GM23338 (cell line): ENCODE results near the gene OR5AL1. TPM values are rescaled to one million over a fixed set of nuclear protein-coding genes. Genes with fewer than 3 reads are reported as not detected.

Source experiments
- ATAC-seq: fragments of 200-7000 bp; cut with Tn5 transposase; 3 replicates; pipeline ENCODE4 v1.9.1; 2020
- DNase-seq: peaks from one replicate; pipeline ENCODE4 v3.0.0-alpha.2; 2015; ENCODE audit warnings: low spot score
- H2AFZ ChIP-seq: fragments of 200-600 bp; sonication (generic); 2 replicates; pipeline ENCODE4 v1.8.0; 2016; ENCODE audit warnings: antibody characterized with exemption, mild to moderate bottlenecking, moderate library complexity
- H3F3A ChIP-seq: fragments of 200-600 bp; sonication (generic); replicated peaks from 2 replicates; pipeline ENCODE4 v1.8.0; 2017; ENCODE audit warnings: antibody characterized with exemption, mixed run types, low read depth
- H3K27ac ChIP-seq: fragments of 200-600 bp; sonication (generic); 2 replicates; pipeline ENCODE4 v1.6.1; 2016; ENCODE audit warnings: low read depth
- H3K27me3 ChIP-seq: fragments of 200-600 bp; sonication (generic); 2 replicates; pipeline ENCODE4 v1.8.0; 2016; ENCODE audit warnings: mild to moderate bottlenecking, mixed run types, moderate library complexity; ENCODE audit not compliant: insufficient read depth
- H3K36me3 ChIP-seq: fragments of 200-600 bp; sonication (generic); 2 replicates; pipeline ENCODE4 v1.8.0; 2016; ENCODE audit warnings: mild to moderate bottlenecking; ENCODE audit not compliant: insufficient read depth
- H3K4me1 ChIP-seq: fragments of 200-600 bp; sonication (generic); 2 replicates; pipeline ENCODE4 v1.8.0; 2016; ENCODE audit warnings: mild to moderate bottlenecking, moderate library complexity; ENCODE audit not compliant: insufficient read depth
- H3K4me2 ChIP-seq: fragments of 200-600 bp; sonication (generic); 2 replicates; pipeline ENCODE4 v1.7.1; 2017; ENCODE audit warnings: mixed run types
- H3K4me3 ChIP-seq: fragments of 200-600 bp; sonication (generic); 2 replicates; pipeline ENCODE4 v1.6.1; 2016; ENCODE audit warnings: mixed run types
- H3K79me2 ChIP-seq: fragments of 200-600 bp; sonication (generic); replicated peaks from 2 replicates; pipeline ENCODE4 v1.8.0; 2017; ENCODE audit warnings: mild to moderate bottlenecking; ENCODE audit not compliant: insufficient read depth
- H3K9me2 ChIP-seq: fragments of 200-600 bp; sonication (generic); 2 replicates; pipeline ENCODE4 v1.8.0; 2017; ENCODE audit not compliant: insufficient read depth
- H4K20me1 ChIP-seq: fragments of 200-600 bp; sonication (generic); replicated peaks from 2 replicates; pipeline ENCODE4 v1.8.0; 2017; ENCODE audit warnings: mild to moderate bottlenecking; ENCODE audit not compliant: insufficient read depth
- H3K27ac Mint-ChIP-seq: 2 replicates; pipeline ENCODE4 v1.8.0; 2020; ENCODE audit warnings: inconsistent platforms, mild to moderate bottlenecking, moderate library complexity, mixed read lengths
- H3K27me3 Mint-ChIP-seq: 3 replicates; pipeline ENCODE4 v1.8.0; 2022; ENCODE audit warnings: low read depth, mild to moderate bottlenecking, moderate library complexity, mixed read lengths, inconsistent platforms; ENCODE audit not compliant: insufficient read depth, poor library complexity
- H3K36me3 Mint-ChIP-seq: 3 replicates; pipeline ENCODE4 v1.8.0; 2021; ENCODE audit warnings: low read depth, mild to moderate bottlenecking, inconsistent platforms, moderate library complexity, mixed read lengths
- H3K4me1 Mint-ChIP-seq: 3 replicates; pipeline ENCODE4 v1.8.0; 2020; ENCODE audit warnings: mild to moderate bottlenecking, inconsistent platforms, mixed read lengths
- H3K4me3 Mint-ChIP-seq: 3 replicates; pipeline ENCODE4 v1.8.0; 2021; ENCODE audit warnings: moderate library complexity, mild to moderate bottlenecking, inconsistent platforms, mixed read lengths
- H3K9me3 Mint-ChIP-seq: 3 replicates; pipeline ENCODE4 v1.8.0; 2020; ENCODE audit warnings: moderate library complexity, mild to moderate bottlenecking, inconsistent platforms, mixed read lengths
- CREB1 ChIP-seq: fragments of 250-450 bp; sonication (Bioruptor Pico); IDR thresholded peaks from 2 replicates; pipeline ENCODE4 v1.5.0; 2020; ENCODE audit warnings: low read depth, mild to moderate bottlenecking, moderate library complexity
- EZH2 ChIP-seq: fragments of 200-600 bp; sonication (generic); IDR thresholded peaks from one replicate; pipeline ENCODE4 v1.8.0; 2017; ENCODE audit warnings: antibody characterized with exemption, mild to moderate bottlenecking, low read depth; ENCODE audit not compliant: unreplicated experiment
- JUNB ChIP-seq: IDR thresholded peaks from one replicate; pipeline ENCODE4 v1.6.1; 2016; ENCODE audit warnings: antibody characterized with exemption; ENCODE audit not compliant: unreplicated experiment
- NANOG ChIP-seq: IDR thresholded peaks from 2 replicates; pipeline ENCODE4 v1.6.1; 2016; ENCODE audit warnings: antibody characterized with exemption, borderline replicate concordance
- POLR2AphosphoS5 ChIP-seq: IDR thresholded peaks from 2 replicates; pipeline ENCODE4 v1.6.1; 2016; ENCODE audit warnings: antibody characterized with exemption, low read depth
- REST ChIP-seq: IDR thresholded peaks from one replicate; pipeline ENCODE4 v1.6.1; 2018; ENCODE audit warnings: antibody characterized with exemption; ENCODE audit not compliant: unreplicated experiment
- STAT1 ChIP-seq: IDR thresholded peaks from one replicate; pipeline ENCODE4 v1.6.1; 2016; ENCODE audit warnings: antibody characterized with exemption; ENCODE audit not compliant: unreplicated experiment
- ZNF114 ChIP-seq: fragments of 250-450 bp; sonication (Bioruptor Pico); IDR thresholded peaks from 2 replicates; pipeline ENCODE4 v1.5.0; 2020; ENCODE audit warnings: mild to moderate bottlenecking, moderate library complexity
- ZNF331 ChIP-seq: fragments of 250-450 bp; sonication (Bioruptor Pico); IDR thresholded peaks from 2 replicates; pipeline ENCODE4 v1.5.0; 2020; ENCODE audit warnings: low read depth, mild to moderate bottlenecking, moderate library complexity
- ZNF462 ChIP-seq: fragments of 250-450 bp; sonication (Bioruptor Pico); IDR thresholded peaks from 2 replicates; pipeline ENCODE4 v1.5.0; 2020; ENCODE audit warnings: mild to moderate bottlenecking, moderate library complexity
- polyA plus RNA-seq: library from polyadenylated mRNA; unstranded; fragments of >200 nt; fragmentation: Nextera tagmentation; extraction: Ambion mirVana; gene quantifications from 2 replicates; pipeline ENCODE4 v1.2.1, GENCODE V29; 2016
- total RNA-seq: library from RNA; depleted of rRNA; stranded (reverse); fragments of >200 nt; shearing (Covaris generic); gene quantifications from 2 replicates; pipeline ENCODE4 v1.2.3, GENCODE V29; 2014
- TF ChIP-seq, protein P1 (sequence below), 2 experiments: fragments of 200-600 bp in 1 of 2; sonication (generic) in 1 of 2; conservative IDR thresholded peaks; 2 replicates each; pipeline versions ENCODE4 v1.5.1 to v1.6.1; 2016 to 2017; ENCODE audit warnings: antibody characterized with exemption in 2 of 2, low read depth in 2 of 2, mild to moderate bottlenecking in 2 of 2, moderate library complexity in 1 of 2
- TF ChIP-seq, protein P2 (sequence below): IDR thresholded peaks from 2 replicates; pipeline ENCODE4 v1.6.1; 2016; ENCODE audit warnings: antibody characterized with exemption

OR5AL1 gene
- total and polyA plus RNA-seq, 2 experiments from 2014 or later, result not detected

DNA sequence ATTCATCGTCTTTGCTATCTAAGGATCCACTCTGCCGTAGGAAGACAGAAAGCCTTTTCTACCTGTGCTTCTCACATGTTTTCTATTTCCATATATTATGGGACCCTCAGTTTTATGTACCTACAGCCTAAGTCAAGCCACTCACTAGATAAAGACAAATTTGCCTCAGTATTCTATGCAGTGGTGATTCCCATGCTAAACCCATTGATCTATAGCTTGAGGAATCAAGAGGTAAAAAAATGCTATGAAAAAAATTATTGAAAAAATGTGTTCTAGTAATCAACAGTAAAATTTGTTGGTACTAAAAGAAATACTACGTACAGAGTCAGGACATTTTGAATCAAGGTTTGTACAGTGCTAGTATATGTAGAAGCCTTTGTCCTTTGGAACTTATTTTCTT, 18.1 kb upstream of the OR5AL1 start:
- no peaks in the 10 kb centered on the region for H3K27me3 Mint-ChIP-seq
- Histone ChIP-seq H3K79me2 (no peaks in the 10 kb centered on the region), H3K4me3 (no peak overlapping the region), H3K27ac (no peak overlapping the region), H4K20me1 (no peaks in the 10 kb centered on the region), H3K9me2 (no peaks in the 10 kb centered on the region), H3K27me3 (no peaks in the 10 kb centered on the region), H3F3A (no peaks in the 10 kb centered on the region), H2AFZ (no peak overlapping the region), H3K4me1 (no peaks in the 10 kb centered on the region), H3K4me2 (no peak overlapping the region), H3K36me3 (no peaks in the 10 kb centered on the region)
- no peak overlapping the region for H3K4me3 Mint-ChIP-seq
- TF ChIP-seq STAT1, result no peak
- no peak for TF ChIP-seq ZNF462 (CRISPR knock-in tag)
- TF ChIP-seq ZNF114 (CRISPR knock-in tag), result no peak
- no peak for TF ChIP-seq EZH2
- TF ChIP-seq JUNB, result no peak
- TF ChIP-seq, protein P1, sequence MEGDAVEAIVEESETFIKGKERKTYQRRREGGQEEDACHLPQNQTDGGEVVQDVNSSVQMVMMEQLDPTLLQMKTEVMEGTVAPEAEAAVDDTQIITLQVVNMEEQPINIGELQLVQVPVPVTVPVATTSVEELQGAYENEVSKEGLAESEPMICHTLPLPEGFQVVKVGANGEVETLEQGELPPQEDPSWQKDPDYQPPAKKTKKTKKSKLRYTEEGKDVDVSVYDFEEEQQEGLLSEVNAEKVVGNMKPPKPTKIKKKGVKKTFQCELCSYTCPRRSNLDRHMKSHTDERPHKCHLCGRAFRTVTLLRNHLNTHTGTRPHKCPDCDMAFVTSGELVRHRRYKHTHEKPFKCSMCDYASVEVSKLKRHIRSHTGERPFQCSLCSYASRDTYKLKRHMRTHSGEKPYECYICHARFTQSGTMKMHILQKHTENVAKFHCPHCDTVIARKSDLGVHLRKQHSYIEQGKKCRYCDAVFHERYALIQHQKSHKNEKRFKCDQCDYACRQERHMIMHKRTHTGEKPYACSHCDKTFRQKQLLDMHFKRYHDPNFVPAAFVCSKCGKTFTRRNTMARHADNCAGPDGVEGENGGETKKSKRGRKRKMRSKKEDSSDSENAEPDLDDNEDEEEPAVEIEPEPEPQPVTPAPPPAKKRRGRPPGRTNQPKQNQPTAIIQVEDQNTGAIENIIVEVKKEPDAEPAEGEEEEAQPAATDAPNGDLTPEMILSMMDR (conservative IDR thresholded peaks at IDR 0.05; ENCODE audit: low read depth in 2 of 2), result no peak
- no peak for TF ChIP-seq CREB1 (CRISPR knock-in tag)
- no peak for TF ChIP-seq REST
- TF ChIP-seq, protein P2, sequence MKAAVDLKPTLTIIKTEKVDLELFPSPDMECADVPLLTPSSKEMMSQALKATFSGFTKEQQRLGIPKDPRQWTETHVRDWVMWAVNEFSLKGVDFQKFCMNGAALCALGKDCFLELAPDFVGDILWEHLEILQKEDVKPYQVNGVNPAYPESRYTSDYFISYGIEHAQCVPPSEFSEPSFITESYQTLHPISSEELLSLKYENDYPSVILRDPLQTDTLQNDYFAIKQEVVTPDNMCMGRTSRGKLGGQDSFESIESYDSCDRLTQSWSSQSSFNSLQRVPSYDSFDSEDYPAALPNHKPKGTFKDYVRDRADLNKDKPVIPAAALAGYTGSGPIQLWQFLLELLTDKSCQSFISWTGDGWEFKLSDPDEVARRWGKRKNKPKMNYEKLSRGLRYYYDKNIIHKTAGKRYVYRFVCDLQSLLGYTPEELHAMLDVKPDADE, result no peak
- TF ChIP-seq NANOG, result no peak
- TF ChIP-seq ZNF331, result no peak
- no peak for TF ChIP-seq POLR2AphosphoS5
- no peak for DNase-seq
- ATAC-seq, result no peak
- H3K36me3 Mint-ChIP-seq, result no peaks in the 10 kb centered on the region
- no peak overlapping the region for H3K27ac Mint-ChIP-seq
- no peaks in the 10 kb centered on the region for H3K4me1 Mint-ChIP-seq
- H3K9me3 Mint-ChIP-seq, result no peaks in the 10 kb centered on the region
